GM12878 (cell line): ENCODE measurements around the gene AHCY. TPM values are rescaled to one million over a fixed set of nuclear protein-coding genes. Genes with fewer than 3 reads are reported as not detected.

Source experiments
- ATAC-seq: fragments of 200-7000 bp; cut with Tn5 transposase; 3 replicates; pipeline ENCODE4 v1.9.1; 2020; ENCODE audit warnings: mild to moderate bottlenecking, moderate library complexity
- BruUV-seq: library from RNA; stranded (reverse); fragments of 400-500 nt; replicated peaks from 2 replicates; lab custom pipeline; 2021; lab: Mats Ljungman, UMichigan
- CTCF ChIA-PET: fragments of 300-600 bp; sonication (Branson Sonifier 250); formaldehyde crosslinking; extraction: SDS; loops from one replicate; lab custom pipeline; 2021; ENCODE audit warnings: inconsistent platforms; lab: Yijun Ruan, JAX
- POLR2A ChIA-PET: fragments of 350-600 bp; formaldehyde crosslinking; extraction: SDS; loops from one replicate; lab custom pipeline; 2021; ENCODE audit warnings: inconsistent platforms; lab: Charles Lee
- RAD21 ChIA-PET: fragments of 300-600 bp; sonication (Branson Sonifier 250); formaldehyde crosslinking; loops from one replicate; lab custom pipeline; 2023; ENCODE audit warnings: antibody characterized with exemption; ENCODE audit not compliant: unreplicated experiment; lab: Charles Lee
- SMC1A ChIA-PET: fragments of 300-600 bp; sonication (Branson Sonifier 250); formaldehyde crosslinking; loops from one replicate; lab custom pipeline; 2023; ENCODE audit not compliant: unreplicated experiment, uncharacterized antibody; lab: Charles Lee
- DNase-seq: peaks from one replicate; pipeline ENCODE4 v3.0.0-alpha.2; 2011; ENCODE audit warnings: low read depth, low spot score
- FAIRE-seq: peaks from 3 replicates; lab custom pipeline; 2011; peaks lifted over from hg19 to GRCh38; lab: Jason Lieb, UNC
- H2AFZ ChIP-seq: 2 replicates; pipeline ENCODE4 v1.6.0; 2011; ENCODE audit warnings: low read depth, low read length, control low read depth; ENCODE audit not compliant: control insufficient read depth
- H3K27ac ChIP-seq: 2 replicates; pipeline ENCODE4 v1.5.1; 2011; ENCODE audit warnings: control low read depth; ENCODE audit not compliant: control insufficient read depth, insufficient read depth
- H3K27me3 ChIP-seq, 2 experiments: replicated peaks in 1 of 2; 2 replicates each; pipeline versions ENCODE4 v1.6.0 to v1.6.1; 2011; ENCODE audit warnings: low read length in 1 of 2; ENCODE audit not compliant: control insufficient read depth in 2 of 2, insufficient read depth in 2 of 2
- H3K36me3 ChIP-seq, 2 experiments: 2 replicates each; pipeline ENCODE4 v1.5.1; 2011; ENCODE audit warnings: low read length in 1 of 2; ENCODE audit not compliant: control insufficient read depth in 2 of 2, insufficient read depth in 2 of 2
- H3K4me1 ChIP-seq: 2 replicates; pipeline ENCODE4 v1.6.1; 2011; ENCODE audit warnings: mild to moderate bottlenecking, low read length, moderate library complexity, mixed read lengths; ENCODE audit not compliant: control insufficient read depth, insufficient read depth
- H3K4me2 ChIP-seq: 2 replicates; pipeline ENCODE4 v1.6.0; 2011; ENCODE audit warnings: control low read depth; ENCODE audit not compliant: control insufficient read depth, insufficient read depth
- H3K4me3 ChIP-seq: fragments of 200-600 bp; sonication (generic); 2 replicates; pipeline ENCODE4 v1.5.1; 2016
- H3K79me2 ChIP-seq: 2 replicates; pipeline ENCODE4 v1.6.0; 2011; ENCODE audit warnings: low read length; ENCODE audit not compliant: control insufficient read depth, insufficient read depth
- H3K9ac ChIP-seq: 2 replicates; pipeline ENCODE4 v1.8.0; 2011; ENCODE audit warnings: low read length, control low read depth, mixed read lengths; ENCODE audit not compliant: control insufficient read depth, insufficient read depth
- H3K9me3 ChIP-seq: replicated peaks from 3 replicates; pipeline ENCODE4 v1.5.1; 2011; ENCODE audit warnings: mild to moderate bottlenecking, low read length; ENCODE audit not compliant: control insufficient read depth, insufficient read depth
- H4K20me1 ChIP-seq: 2 replicates; pipeline ENCODE4 v1.6.0; 2011; ENCODE audit not compliant: control insufficient read depth, insufficient read depth
- BCLAF1 ChIP-seq: fragments of 450-650 bp; IDR thresholded peaks from 2 replicates; pipeline ENCODE4 v1.6.1; 2017; ENCODE audit warnings: antibody characterized with exemption, mild to moderate bottlenecking, moderate library complexity
- CEBPB ChIP-seq, 2 experiments: fragments of 150-350 bp in 1 of 2; IDR thresholded peaks; 2 replicates each; pipeline ENCODE4 v1.6.1; 2012 to 2014; ENCODE audit warnings: low read depth in 2 of 2, low read length in 2 of 2, borderline replicate concordance in 1 of 2, inconsistent platforms in 1 of 2
- CHD2 ChIP-seq: IDR thresholded peaks from 2 replicates; pipeline ENCODE4 v1.6.1; 2011; ENCODE audit warnings: low read depth, low read length, improper control_type of control experiment, borderline replicate concordance
- ETV6 ChIP-seq, 2 experiments: fragments of 450-650 bp in 1 of 2; IDR thresholded peaks in 1 of 2; conservative IDR thresholded peaks in 1 of 2; 2 replicates each; pipeline ENCODE4 v1.6.1; 2014; ENCODE audit warnings: antibody characterized with exemption in 1 of 2, borderline replicate concordance in 1 of 2, low read depth in 1 of 2, mild to moderate bottlenecking in 1 of 2, moderate library complexity in 1 of 2
- KAT2A ChIP-seq: conservative IDR thresholded peaks from 2 replicates; pipeline ENCODE4 v1.6.1; 2011; ENCODE audit warnings: low read depth, low read length; ENCODE audit not compliant: control insufficient read depth
- MXI1 ChIP-seq: fragments of 150-350 bp; IDR thresholded peaks from 2 replicates; pipeline ENCODE4 v1.6.1; 2011; ENCODE audit warnings: low read depth, mild to moderate bottlenecking, inconsistent platforms, low read length, improper control_type of control experiment
- USF1 ChIP-seq: IDR thresholded peaks from 2 replicates; pipeline ENCODE4 v1.6.1; 2011; ENCODE audit warnings: borderline replicate concordance, low read depth, mild to moderate bottlenecking, moderate library complexity, mixed read lengths, low read length; ENCODE audit not compliant: insufficient read depth; ENCODE audit errors: extremely low read length
- ZSCAN29 ChIP-seq: fragments of 450-650 bp; IDR thresholded peaks from 2 replicates; pipeline ENCODE4 v1.6.1; 2017; ENCODE audit warnings: mild to moderate bottlenecking, moderate library complexity
- WGBS: methylation state at CpG from one replicate; pipeline ENCODE4 v1.1.6; 2016; ENCODE audit warnings: low lambda C conversion rate; ENCODE audit not compliant: insufficient replicate concordance, insufficient coverage; ENCODE audit errors: missing lambda C conversion rate; 5-methylcytosine and 5-hydroxymethylcytosine counted together
- in situ Hi-C: fragments of 300-500 bp; cut with MboI; formaldehyde crosslinking; loops from 9 replicates; pipeline ENCODE4 v1.14.3; 2018; ENCODE audit warnings: mixed read lengths
- intact Hi-C: fragments of 100-400 bp; cut with micrococcal nuclease; formaldehyde crosslinking; loops from one replicate; pipeline ENCODE4 v1.14.2; 2022; ENCODE audit not compliant: unreplicated experiment
- polyA plus RNA-seq, 11 experiments: library from polyadenylated mRNA; depleted of rRNA in 4 of 11; unstranded in 6 of 11; stranded (reverse) in 5 of 11; fragments of >200 nt; fragmentation: Nextera tagmentation in 4 of 11; fragmentation: Illumina TruSeq in 1 of 11; extraction: Ambion mirVana in 4 of 11; extraction: Trizol in 1 of 11; gene quantifications; 1 replicate in 1 of 11; 2 replicates in 10 of 11; pipeline versions ENCODE4 v1.2.1 to v1.2.3, GENCODE V29; 2011 to 2016; ENCODE audit warnings: inconsistent platforms in 2 of 11, missing spikeins in 2 of 11, low read depth in 1 of 11
- total RNA-seq, 4 experiments: library from RNA; depleted of rRNA in 3 of 4; stranded (reverse); fragments of >200 nt in 3 of 4; fragmentation: Illumina TruSeq in 1 of 4; extraction: Trizol in 1 of 4; gene quantifications; 2 replicates each; pipeline versions ENCODE4 v1.2.1 to v1.2.3, GENCODE V29; 2013 to 2021

AHCY gene
- total and polyA plus RNA-seq, 10 of the 15 experiments (the other 5 are each of a cell fraction or from before 2014, with no cell fraction given): 84.9 to 223 (median 181) TPM

GRCh38 chr20:34268851-34269636, 34.1 kb downstream of the AHCY start:
- Histone ChIP-seq H3K9ac (no peak overlapping the region), H3K9me3 (no peaks in the 10 kb centered on the region), H3K36me3 (no peaks in the 10 kb centered on the region; a peak in 1 of 4 replicates), H2AFZ (no peak overlapping the region; the same call in 1 of the 2 replicates), H3K4me2 (peak overlapping the region; percentile 6; the same call in 1 of the 2 replicates), H3K4me1 (peaks cover 19% of the 10 kb centered on the region), H3K27ac (no peak overlapping the region), H3K79me2 (no peaks in the 10 kb centered on the region), H4K20me1 (no peaks in the 10 kb centered on the region), H3K4me3 (no peak overlapping the region), H3K27me3 (no peaks in the 10 kb centered on the region)
- RAD21 ChIA-PET: no interaction called here
- intact Hi-C loops: no loop called here
- POLR2A ChIA-PET: interaction anchor here (0.6 to 0.7 kb wide), 2 partner anchors 262 to 823 kb away, joined by 3 to 6 read pairs; no protein-coding TSS in a partner anchor
- WGBS: 71% methylated on average over 47 of the region's 58 CpGs
- ATAC-seq: no peak
- no peak for TF ChIP-seq USF1
- no peak for TF ChIP-seq BCLAF1
- TF ChIP-seq MXI1: no peak
- TF ChIP-seq CEBPB (IDR thresholded peaks at IDR 0.05; ENCODE audit: borderline replicate concordance in 1 of 2, low read depth in 2 of 2, low read length in 2 of 2): no peak
- TF ChIP-seq CHD2: no peak
- no peak for TF ChIP-seq KAT2A
- no peak for TF ChIP-seq ETV6 (conservative IDR thresholded peaks at IDR 0.05 in 1 of 2, IDR thresholded peaks at IDR 0.05 in 1 of 2; ENCODE audit: borderline replicate concordance in 1 of 2, low read depth in 1 of 2)
- no peak for TF ChIP-seq ZSCAN29
- in situ Hi-C loops: no loop called here
- no peak for FAIRE-seq
- SMC1A ChIA-PET: no interaction called here
- no TSS peak for BruUV-seq
- CTCF ChIA-PET: no interaction called here
- DNase-seq: no peak
